Endothelial cell of umbilical vein (primary cell): ENCODE results near the gene PRDM16. TPM values are rescaled to one million over a fixed set of nuclear protein-coding genes. Genes with fewer than 3 reads are reported as not detected.

Experiments used
- BruUV-seq: library from RNA; stranded (reverse); fragments of 400-500 nt; replicated peaks from 2 replicates; lab custom pipeline; 2021; lab: Mats Ljungman, UMichigan
- CTCF ChIA-PET: fragments of 300-600, 350-600 bp; sonication (Branson Sonifier 250); formaldehyde crosslinking; loops from one replicate; lab custom pipeline; 2021; ENCODE audit warnings: antibody characterized with exemption, inconsistent platforms; lab: Charles Lee
- POLR2A ChIA-PET: fragments of 300-600, 350-600 bp; sonication (Branson Sonifier 250); formaldehyde crosslinking; loops from one replicate; lab custom pipeline; 2021; ENCODE audit warnings: antibody characterized with exemption, inconsistent platforms; lab: Charles Lee
- DNase-seq: peaks from one replicate; pipeline ENCODE4 v3.0.0-alpha.2; 2011; ENCODE audit warnings: low read depth, low spot score
- FAIRE-seq: peaks from 2 replicates; lab custom pipeline; 2011; peaks lifted over from hg19 to GRCh38; lab: Jason Lieb, UNC
- H2AFZ ChIP-seq: 2 replicates; pipeline ENCODE4 v1.6.0; 2012; ENCODE audit warnings: low read depth, low read length, control low read depth, inconsistent platforms
- H3K27ac ChIP-seq: 2 replicates; pipeline ENCODE4 v1.5.1; 2011; ENCODE audit warnings: low read depth, mild to moderate bottlenecking, control low read depth, low read length, moderate library complexity; ENCODE audit not compliant: insufficient read depth
- H3K27me3 ChIP-seq, 2 experiments: 2 replicates each; pipeline versions ENCODE4 v1.6.0 to v1.6.1; 2011; ENCODE audit warnings: low read length in 2 of 2, mixed read lengths in 1 of 2; ENCODE audit not compliant: control insufficient read depth in 2 of 2, insufficient read depth in 2 of 2
- H3K36me3 ChIP-seq, 2 experiments: 2 replicates in 1 of 2; 3 replicates in 1 of 2; pipeline ENCODE4 v1.5.1; 2011; ENCODE audit warnings: low read length in 2 of 2, mild to moderate bottlenecking in 1 of 2, moderate library complexity in 1 of 2; ENCODE audit not compliant: control insufficient read depth in 2 of 2, insufficient read depth in 2 of 2; ENCODE audit errors: extremely low read depth in 1 of 2
- H3K4me1 ChIP-seq: 3 replicates; pipeline ENCODE4 v1.5.1; 2011; ENCODE audit warnings: mild to moderate bottlenecking, low read length; ENCODE audit not compliant: control insufficient read depth, insufficient read depth; ENCODE audit errors: extremely low read depth
- H3K4me2 ChIP-seq: 2 replicates; pipeline ENCODE4 v1.6.1; 2011; ENCODE audit warnings: low read length, control low read depth, mixed read lengths; ENCODE audit not compliant: insufficient read depth
- H3K4me3 ChIP-seq, 3 experiments: fragments of 200-600 bp in 1 of 3; sonication (generic), shearing (Covaris generic) in 1 of 3; replicated peaks in 1 of 3; 2 replicates each; pipeline ENCODE4 v1.5.1; 2011 to 2016; ENCODE audit warnings: control low read depth in 3 of 3, low read length in 3 of 3, mild to moderate bottlenecking in 2 of 3, inconsistent platforms in 1 of 3, low read depth in 1 of 3, moderate library complexity in 1 of 3; ENCODE audit not compliant: insufficient read depth in 1 of 3
- H3K79me2 ChIP-seq: 2 replicates; pipeline ENCODE4 v1.6.0; 2012; ENCODE audit warnings: low read length, inconsistent platforms; ENCODE audit not compliant: control insufficient read depth, insufficient read depth
- H3K9ac ChIP-seq: replicated peaks from 2 replicates; pipeline ENCODE3; 2011; ENCODE audit warnings: low read length, control low read depth; ENCODE audit not compliant: insufficient read depth; ENCODE audit errors: extremely low read depth
- H3K9me1 ChIP-seq: replicated peaks from 3 replicates; pipeline ENCODE4 v1.6.0; 2011; ENCODE audit warnings: mild to moderate bottlenecking, low read length; ENCODE audit not compliant: control insufficient read depth, insufficient read depth; ENCODE audit errors: extremely low read depth
- H3K9me3 ChIP-seq: replicated peaks from 2 replicates; pipeline ENCODE4 v1.5.1; 2012; ENCODE audit warnings: low read length, inconsistent platforms; ENCODE audit not compliant: control insufficient read depth, insufficient read depth
- H4K20me1 ChIP-seq: replicated peaks from 2 replicates; pipeline ENCODE3; 2011; ENCODE audit warnings: mild to moderate bottlenecking, low read length; ENCODE audit not compliant: control insufficient read depth, insufficient read depth; ENCODE audit errors: extremely low read depth
- EZH2 ChIP-seq: IDR thresholded peaks from 2 replicates; pipeline ENCODE4 v1.6.1; 2012; ENCODE audit warnings: borderline replicate concordance, low read depth, mild to moderate bottlenecking, moderate library complexity, low read length, inconsistent platforms; ENCODE audit not compliant: severe bottlenecking
- FOS ChIP-seq: IDR thresholded peaks from 2 replicates; pipeline ENCODE4 v1.6.1; 2011; ENCODE audit warnings: mild to moderate bottlenecking, low read length, moderate library complexity, borderline replicate concordance; ENCODE audit not compliant: insufficient read depth
- GATA2 ChIP-seq: IDR thresholded peaks from 2 replicates; pipeline ENCODE4 v1.7.0; 2011; ENCODE audit warnings: low read depth, mild to moderate bottlenecking, moderate library complexity, mixed read lengths, low read length; ENCODE audit not compliant: insufficient read length, insufficient read depth
- JUN ChIP-seq: IDR thresholded peaks from 2 replicates; pipeline ENCODE4 v1.6.1; 2011; ENCODE audit warnings: borderline replicate concordance, low read depth; ENCODE audit not compliant: insufficient read length, insufficient read depth
- MYC ChIP-seq: IDR thresholded peaks from one replicate; pipeline ENCODE4 v1.6.1; 2011; ENCODE audit warnings: mild to moderate bottlenecking, low read depth, low read length
- POLR2A ChIP-seq: IDR thresholded peaks from 2 replicates; pipeline ENCODE4 v1.6.1; 2012; ENCODE audit warnings: low read depth, mild to moderate bottlenecking, control low read depth, low read length
- POLR2AphosphoS5 ChIP-seq: IDR thresholded peaks from 2 replicates; pipeline ENCODE4 v1.6.1; 2012; ENCODE audit warnings: low read depth, mild to moderate bottlenecking, control low read depth, low read length, moderate library complexity; ENCODE audit not compliant: insufficient read depth
- dilution Hi-C: fragments of 300-500 bp; cut with MboI; formaldehyde crosslinking; loops from one replicate; pipeline ENCODE4 v1.15.0; 2019; ENCODE audit warnings: low sequenced_read_pairs; ENCODE audit not compliant: extremely low pct_ligation_motif_present
- intact Hi-C: fragments of 100-400 bp; cut with micrococcal nuclease; formaldehyde crosslinking; loops from one replicate; pipeline ENCODE4 v1.10.0; 2022
- polyA plus RNA-seq, 4 experiments: library from polyadenylated mRNA; depleted of rRNA in 3 of 4; stranded (reverse) in 3 of 4; unstranded in 1 of 4; fragments of >200 nt; gene quantifications; 2 replicates each; pipeline versions ENCODE4 v1.2.1 to v1.2.3, GENCODE V29; 2011 to 2012; ENCODE audit warnings: missing spikeins in 1 of 4
- total RNA-seq: library from RNA; stranded (reverse); gene quantifications from 2 replicates; pipeline ENCODE4 v1.2.3, GENCODE V29; 2021
- TF ChIP-seq, protein P1 (sequence below): IDR thresholded peaks from 2 replicates; pipeline ENCODE4 v1.6.1; 2011; ENCODE audit not compliant: insufficient read depth, insufficient read length
- TF ChIP-seq, protein P2 (sequence below), 2 donors: IDR thresholded peaks; 1 replicate in 1 of 2; 2 replicates in 1 of 2; pipeline ENCODE4 v1.5.1; 2011; ENCODE audit warnings: low read length in 2 of 2, mild to moderate bottlenecking in 2 of 2, moderate library complexity in 2 of 2, control low read depth in 1 of 2, inconsistent platforms in 1 of 2, low read depth in 1 of 2; ENCODE audit not compliant: insufficient read depth in 1 of 2; ENCODE audit errors: extremely low read depth in 1 of 2

Gene PRDM16
- total and polyA plus RNA-seq, 2 donors (not counting 3 experiments of a cell fraction or from before 2014, with no cell fraction given) = not detected

DNA sequence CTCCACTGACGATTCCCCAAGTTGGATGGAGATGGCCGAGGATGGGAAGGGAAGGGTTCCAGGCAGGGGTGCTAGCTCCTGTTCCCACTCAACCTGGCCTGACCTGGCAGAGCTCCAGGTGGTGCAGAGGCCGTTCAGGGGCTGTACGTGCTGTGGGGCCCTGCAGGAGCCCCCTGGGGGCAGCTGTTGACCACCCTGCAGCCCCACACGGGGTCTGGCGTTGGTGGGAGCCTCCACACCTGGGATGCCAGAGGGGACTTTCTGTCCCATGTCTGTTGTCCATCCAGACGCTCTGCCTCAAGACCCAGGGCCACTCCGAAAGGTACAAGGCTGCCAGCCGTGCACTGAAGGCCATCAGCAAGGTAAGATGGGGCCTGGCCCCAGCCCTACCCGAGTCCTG is 405.4 kb downstream of the PRDM16 start:
- H3K27me3 ChIP-seq = no peaks in the 10 kb centered on the region
- no peaks in the 10 kb centered on the region for H3K9me3 ChIP-seq
- no peaks in the 10 kb centered on the region for H3K79me2 ChIP-seq
- no peak overlapping the region for H3K27ac ChIP-seq
- H4K20me1 ChIP-seq = no peaks in the 10 kb centered on the region
- ChIA-PET POLR2A (no interaction called here), CTCF (interaction anchor here (0.8 to 3.8 kb wide), 2 partner anchors 21 to 145 kb away, joined by 5 to 17 read pairs; no protein-coding TSS in a partner anchor)
- no TSS peak for BruUV-seq
- H3K36me3 ChIP-seq = no peaks in the 10 kb centered on the region
- dilution Hi-C loops = no loop called here
- intact Hi-C loops = no loop called here
- no peaks in the 10 kb centered on the region for H3K9me1 ChIP-seq
- H3K4me1 ChIP-seq = peaks cover 4% of the 10 kb centered on the region
- no peak overlapping the region for H3K9ac ChIP-seq
- TF ChIP-seq FOS = no peak
- TF ChIP-seq MYC = no peak
- TF ChIP-seq GATA2 = no peak
- TF ChIP-seq EZH2 = no peak
- TF ChIP-seq JUN = no peak
- TF ChIP-seq, protein P1, sequence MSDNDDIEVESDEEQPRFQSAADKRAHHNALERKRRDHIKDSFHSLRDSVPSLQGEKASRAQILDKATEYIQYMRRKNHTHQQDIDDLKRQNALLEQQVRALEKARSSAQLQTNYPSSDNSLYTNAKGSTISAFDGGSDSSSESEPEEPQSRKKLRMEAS = no peak
- TF ChIP-seq POLR2AphosphoS5 = no peak
- TF ChIP-seq POLR2A = no peak
- TF ChIP-seq, protein P2, sequence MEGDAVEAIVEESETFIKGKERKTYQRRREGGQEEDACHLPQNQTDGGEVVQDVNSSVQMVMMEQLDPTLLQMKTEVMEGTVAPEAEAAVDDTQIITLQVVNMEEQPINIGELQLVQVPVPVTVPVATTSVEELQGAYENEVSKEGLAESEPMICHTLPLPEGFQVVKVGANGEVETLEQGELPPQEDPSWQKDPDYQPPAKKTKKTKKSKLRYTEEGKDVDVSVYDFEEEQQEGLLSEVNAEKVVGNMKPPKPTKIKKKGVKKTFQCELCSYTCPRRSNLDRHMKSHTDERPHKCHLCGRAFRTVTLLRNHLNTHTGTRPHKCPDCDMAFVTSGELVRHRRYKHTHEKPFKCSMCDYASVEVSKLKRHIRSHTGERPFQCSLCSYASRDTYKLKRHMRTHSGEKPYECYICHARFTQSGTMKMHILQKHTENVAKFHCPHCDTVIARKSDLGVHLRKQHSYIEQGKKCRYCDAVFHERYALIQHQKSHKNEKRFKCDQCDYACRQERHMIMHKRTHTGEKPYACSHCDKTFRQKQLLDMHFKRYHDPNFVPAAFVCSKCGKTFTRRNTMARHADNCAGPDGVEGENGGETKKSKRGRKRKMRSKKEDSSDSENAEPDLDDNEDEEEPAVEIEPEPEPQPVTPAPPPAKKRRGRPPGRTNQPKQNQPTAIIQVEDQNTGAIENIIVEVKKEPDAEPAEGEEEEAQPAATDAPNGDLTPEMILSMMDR (IDR thresholded peaks at IDR 0.05; ENCODE audit: extremely low read depth in 1 of 2, insufficient read depth in 1 of 2, low read depth in 1 of 2, low read length in 2 of 2) = no peak
- H3K4me2 ChIP-seq = no peak overlapping the region
- no peak overlapping the region for H2AFZ ChIP-seq
- FAIRE-seq (no peak), DNase-seq (no peak)
- H3K4me3 ChIP-seq = no peak overlapping the region
